GM11168 (cell line): ENCODE data around the gene DCANP1.

ENCODE experiments used
- in situ Hi-C: fragments of 300-500 bp; cut with MboI; formaldehyde crosslinking; loops from one replicate; pipeline ENCODE4 v1.12.0; 2022; ENCODE audit warnings: low sequenced_read_pairs; ENCODE audit not compliant: unreplicated experiment

The DCANP1 gene

GRCh38 chr5:135458921-135459331, 11.8 kb upstream of the DCANP1 start:
- in situ Hi-C loops = loop anchor here (10.0 kb wide), 1 partner anchor 376 kb away; the partner anchor contains the start of gene SLC25A48

GRCh38 chr5:135458356-135458755, 11.2 kb upstream of the DCANP1 start:
- in situ Hi-C loops = loop anchor here (10.0 kb wide), 1 partner anchor 376 kb away; the partner anchor contains the start of gene SLC25A48

GRCh38 chr5:135457424-135458071, 10.4 kb upstream of the DCANP1 start:
- in situ Hi-C loops = loop anchor here (10.0 kb wide), 1 partner anchor 377 kb away; the partner anchor contains the start of gene SLC25A48

- in situ Hi-C loops = loop anchor here (10.0 kb wide), 1 partner anchor 378 kb away; the partner anchor contains the start of gene SLC25A48
Measured at GRCh38 chr5:135456238-135457099, 9.3 kb upstream of the DCANP1 start.

- in situ Hi-C loops = loop anchor here (10.0 kb wide), 1 partner anchor 379 kb away; the partner anchor contains the start of gene SLC25A48
Measured at GRCh38 chr5:135455876-135456237, 8.7 kb upstream of the DCANP1 start.

- in situ Hi-C loops = loop anchor here (10.0 kb wide), 1 partner anchor 380 kb away; the partner anchor contains the start of gene SLC25A48
Measured at GRCh38 chr5:135454946-135455345, 7.8 kb upstream of the DCANP1 start.

- in situ Hi-C loops = loop anchor here (10.0 kb wide), 1 partner anchor 381 kb away; the partner anchor contains the start of gene SLC25A48
Measured at GRCh38 chr5:135453613-135454012, 6.5 kb upstream of the DCANP1 start.

GRCh38 chr5:135452321-135453030, 5.3 kb upstream of the DCANP1 start, which contains the start of gene TIFAB:
TIFAB (minus strand) TSS chr5:135452351; CDS start chr5:135449939, 2,412 bp downstream.
- in situ Hi-C loops = loop anchor here (10.0 kb wide), 1 partner anchor 382 kb away; the partner anchor contains the start of gene SLC25A48

GRCh38 chr5:135451581-135452320, 4.6 kb upstream of the DCANP1 start:
- in situ Hi-C loops = loop anchor here (10.0 kb wide), 1 partner anchor 383 kb away; the partner anchor contains the start of gene SLC25A48

GRCh38 chr5:135450952-135451351, 3.8 kb upstream of the DCANP1 start:
- in situ Hi-C loops = loop anchor here (10.0 kb wide), 1 partner anchor 384 kb away; the partner anchor contains the start of gene SLC25A48

GRCh38 chr5:135450336-135450735, 3.2 kb upstream of the DCANP1 start:
- in situ Hi-C loops = loop anchor here (10.0 kb wide), 1 partner anchor 384 kb away; the partner anchor contains the start of gene SLC25A48

- in situ Hi-C loops = loop anchor here (10.0 kb wide), 1 partner anchor 385 kb away; the partner anchor contains the start of gene SLC25A48
Measured at GRCh38 chr5:135449644-135450043, 2.5 kb upstream of the DCANP1 start.

- in situ Hi-C loops = no loop called here
Measured at GRCh38 chr5:135448791-135449507, 1.8 kb upstream of the DCANP1 start.

GRCh38 chr5:135448071-135448739, 1.1 kb upstream of the DCANP1 start:
- in situ Hi-C loops = no loop called here

GRCh38 chr5:135446615-135447014, 533 bp downstream of the DCANP1 start:
- in situ Hi-C loops = no loop called here

- in situ Hi-C loops = no loop called here
Measured at GRCh38 chr5:135446206-135446605, 942 bp downstream of the DCANP1 start.

GRCh38 chr5:135445306-135445985, 1.7 kb downstream of the DCANP1 start:
- in situ Hi-C loops = no loop called here
